Stimulated activated memory B cell treated with anti-CD40 and anti-IgM and Interleukin-4, amounts not matched to agents 10 μg/mL and 1 μg/mL and 100 μg/mL, for 72 hours (primary cell): ENCODE measurements around the gene SESN2.
"Not testable (repeated sequence)": the region's sequence is repeated elsewhere in the genome, so short reads cannot be mapped to it uniquely, and the experiment has no call there.

Experiments used
- ATAC-seq: fragments of 150-1000 bp; cut with Tn5 transposase; 2 replicates; pipeline ENCODE4 v1.10.0; 2021
- H3K27ac Mint-ChIP-seq: one replicate; pipeline ENCODE4 v1.8.0; 2022; ENCODE audit warnings: mild to moderate bottlenecking, mixed read lengths
- H3K27me3 Mint-ChIP-seq: one replicate; pipeline ENCODE4 v1.8.0; 2022; ENCODE audit warnings: mixed read lengths
- H3K36me3 Mint-ChIP-seq: one replicate; pipeline ENCODE4 v1.8.0; 2022; ENCODE audit warnings: mixed read lengths
- H3K4me1 Mint-ChIP-seq: one replicate; pipeline ENCODE4 v1.8.0; 2022; ENCODE audit warnings: mixed read lengths
- H3K4me3 Mint-ChIP-seq: one replicate; pipeline ENCODE4 v1.8.0; 2022; ENCODE audit warnings: mild to moderate bottlenecking, moderate library complexity, mixed read lengths
- H3K9me3 Mint-ChIP-seq: one replicate; pipeline ENCODE4 v1.8.0; 2022; ENCODE audit warnings: mixed read lengths

SESN2 gene

DNA sequence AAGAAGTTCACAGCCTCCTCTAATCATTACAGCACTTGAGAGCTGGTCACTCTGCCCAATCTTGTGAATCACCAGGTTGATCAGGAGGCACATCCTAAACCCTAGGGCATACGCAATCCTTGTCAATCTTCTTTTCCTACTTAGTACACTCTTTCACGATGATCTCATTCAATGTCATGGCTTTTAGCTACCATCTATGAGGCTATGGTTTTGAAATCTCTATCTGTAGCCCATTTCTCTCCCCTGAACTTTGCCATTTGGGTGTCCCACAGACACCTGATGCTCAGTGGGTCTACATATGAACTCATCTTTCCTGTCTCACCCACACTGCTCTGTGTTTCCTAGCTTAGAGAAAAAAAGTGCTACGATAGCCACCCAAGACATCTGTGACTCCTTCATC is 67.7 kb downstream of the SESN2 start:
- no peaks in the 10 kb centered on the region for H3K9me3 Mint-ChIP-seq
- H3K27me3 Mint-ChIP-seq = no peaks in the 10 kb centered on the region
- peak overlapping the region; percentile 99 for H3K27ac Mint-ChIP-seq
- ATAC-seq = no peak
- H3K4me3 Mint-ChIP-seq = no peak overlapping the region
- peaks cover 43% of the 10 kb centered on the region for H3K4me1 Mint-ChIP-seq
- peaks cover 7% of the 10 kb centered on the region for H3K36me3 Mint-ChIP-seq

DNA sequence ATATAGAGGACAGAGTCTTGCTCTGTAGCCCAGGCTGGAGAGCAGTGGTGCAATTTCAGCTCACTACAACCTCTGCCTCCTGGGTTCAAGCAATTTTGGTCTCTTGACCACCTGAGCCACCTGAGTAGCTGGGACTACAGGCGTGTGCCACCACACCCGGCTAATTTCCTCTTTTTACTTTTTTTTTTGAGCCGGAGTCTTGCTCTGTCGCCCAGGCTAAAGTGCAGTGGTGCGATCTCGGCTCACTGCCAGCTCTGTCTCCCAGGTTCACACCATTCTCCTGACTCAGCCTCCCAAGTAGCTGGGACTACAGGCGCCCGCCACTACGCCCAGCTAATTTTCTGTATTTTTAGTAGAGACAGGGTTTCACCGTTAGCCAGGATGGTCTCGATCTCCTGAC is 68.1 kb downstream of the SESN2 start:
- H3K27me3 Mint-ChIP-seq, H3K9me3 Mint-ChIP-seq: not testable (repeated sequence)
- H3K27ac Mint-ChIP-seq = peak overlapping the region; percentile 99
- H3K4me3 Mint-ChIP-seq = peak overlapping the region; percentile 93
- peaks cover 11% of the 10 kb centered on the region for H3K36me3 Mint-ChIP-seq
- peak; percentile 38 for ATAC-seq
- peaks cover 47% of the 10 kb centered on the region for H3K4me1 Mint-ChIP-seq

DNA sequence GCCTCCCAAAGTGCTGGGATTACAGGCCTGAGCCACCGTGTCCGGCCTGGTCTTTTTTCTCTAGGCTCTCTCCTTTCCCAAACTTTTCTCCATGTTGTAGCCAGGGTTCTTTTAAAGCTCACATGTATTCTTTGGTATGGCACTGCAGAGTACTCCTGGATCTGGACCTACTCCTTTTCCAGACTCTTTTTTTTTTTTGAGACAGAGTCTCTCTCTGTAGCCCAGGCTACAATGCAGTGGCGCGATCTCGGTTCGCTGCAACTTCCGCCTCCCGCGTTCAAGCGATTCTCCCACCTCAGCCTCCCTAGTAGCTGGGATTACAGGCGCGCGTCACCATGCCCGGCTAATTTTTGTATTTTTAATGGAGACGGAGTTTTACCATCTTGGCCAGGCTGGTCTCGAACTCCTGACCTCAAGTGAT is 68.9 kb downstream of the SESN2 start:
- no peak for ATAC-seq
- H3K4me1 Mint-ChIP-seq = peaks cover 54% of the 10 kb centered on the region

DNA sequence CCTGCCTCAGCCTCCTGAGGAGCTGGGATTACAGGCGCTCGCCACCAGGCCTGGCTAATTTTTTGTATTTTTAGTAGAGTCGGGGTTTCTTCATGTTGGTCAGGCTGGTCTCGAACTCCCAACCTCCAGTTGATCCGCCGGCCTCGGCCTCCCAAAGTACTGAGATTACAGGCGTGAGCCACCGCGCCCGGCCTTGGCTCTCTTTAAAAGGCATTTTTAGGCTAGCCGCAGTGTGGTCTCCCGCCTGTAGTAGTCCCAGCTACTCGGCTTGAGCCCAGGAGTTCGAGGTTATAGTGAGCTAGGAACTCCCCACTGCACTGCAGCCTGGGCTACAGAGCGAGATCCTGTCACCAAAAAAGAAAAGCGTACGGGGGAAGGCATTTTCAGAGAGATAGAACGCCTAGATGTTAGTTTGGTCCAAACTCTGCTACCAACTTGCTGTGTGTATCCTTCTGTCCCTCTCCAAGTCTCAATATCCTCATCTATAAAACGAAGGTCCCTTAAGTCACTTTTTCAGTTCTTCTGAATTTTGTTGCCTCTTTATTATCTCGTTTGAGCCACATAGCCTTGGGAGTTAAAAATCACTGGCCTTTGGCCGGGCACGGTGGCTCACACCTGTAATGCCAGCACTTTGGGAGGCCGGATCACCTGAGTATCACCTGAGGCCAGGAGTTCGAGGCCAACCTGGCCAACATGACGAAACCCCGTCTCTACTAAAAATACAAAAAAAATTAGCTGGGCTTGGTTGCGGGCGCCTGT is 70.3 kb downstream of the SESN2 start:
- peaks cover 54% of the 10 kb centered on the region for H3K4me1 Mint-ChIP-seq
- H3K9me3 Mint-ChIP-seq = no peaks in the 10 kb centered on the region
- H3K4me3 Mint-ChIP-seq = peak overlapping the region; percentile 93
- H3K27ac Mint-ChIP-seq = peak overlapping the region; percentile 99
- H3K36me3 Mint-ChIP-seq = peaks cover 24% of the 10 kb centered on the region
- peak; percentile 46 for ATAC-seq
- no peaks in the 10 kb centered on the region for H3K27me3 Mint-ChIP-seq

More for the DNA sequence above, 68.9 kb downstream of the SESN2 start:
- Mint-ChIP-seq H3K36me3 (peaks cover 19% of the 10 kb centered on the region), H3K4me3 (peak overlapping the region; percentile 93), H3K9me3 (no peaks in the 10 kb centered on the region), H3K27me3 (no peaks in the 10 kb centered on the region), H3K27ac (peak overlapping the region; percentile 99)
